A549 (cell line): ENCODE data around the gene ASH1L. TPM values are rescaled to one million over a fixed set of nuclear protein-coding genes. Genes with fewer than 3 reads are reported as not detected.

Experiments
- ATAC-seq, 2 experiments: fragments of 200-7000 bp in 1 of 2; fragments of >200 bp in 1 of 2; cut with Nextera tagmentation in 1 of 2; cut with Tn5 transposase in 1 of 2; 3 replicates each; pipeline versions ENCODE4 v1.8.0 to v1.9.1; 2018 to 2020; ENCODE audit warnings: mild to moderate bottlenecking in 1 of 2, moderate library complexity in 1 of 2
- CTCF ChIA-PET: fragments of 300-600 bp; sonication (Branson Sonifier 250); formaldehyde crosslinking; extraction: SDS; loops from one replicate; lab custom pipeline; 2021; ENCODE audit warnings: antibody characterized with exemption, inconsistent platforms; lab: Yijun Ruan, JAX
- POLR2A ChIA-PET: fragments of 350-600 bp; formaldehyde crosslinking; extraction: SDS; loops from one replicate; lab custom pipeline; 2021; ENCODE audit warnings: antibody characterized with exemption, inconsistent platforms; lab: Yijun Ruan, JAX
- DNase-seq, 2 experiments: peaks; one replicate each; pipeline versions ENCODE4 v3.0.0 to v3.0.0-alpha.2; 2011 to 2016; ENCODE audit warnings: low read depth in 1 of 2, low spot score in 1 of 2
- FAIRE-seq: peaks from 2 replicates; lab custom pipeline; 2011; peaks lifted over from hg19 to GRCh38; lab: Jason Lieb, UNC
- H3K27ac ChIP-seq, 2 experiments: fragments of >200 bp; sonication (Bioruptor Twin); formaldehyde crosslinking; 3 replicates each; pipeline ENCODE4 v1.5.1; 2016 to 2017
- H3K4me1 ChIP-seq: fragments of >200 bp; sonication (Bioruptor Twin); formaldehyde crosslinking; 3 replicates; pipeline ENCODE4 v1.6.1; 2016
- H3K4me2 ChIP-seq: fragments of >200 bp; sonication (Bioruptor Twin); formaldehyde crosslinking; 3 replicates; pipeline ENCODE4 v1.6.1; 2016
- H3K4me3 ChIP-seq: fragments of >200 bp; sonication (Bioruptor Twin); formaldehyde crosslinking; 3 replicates; pipeline ENCODE4 v1.5.1; 2016
- H3K9me3 ChIP-seq: fragments of >200 bp; sonication (Bioruptor Twin); formaldehyde crosslinking; 3 replicates; pipeline ENCODE4 v1.6.1; 2016
- BHLHE40 ChIP-seq: IDR thresholded peaks from 2 replicates; pipeline ENCODE4 v1.6.1; 2012; ENCODE audit warnings: low read depth, low read length, inconsistent platforms
- CBX2 ChIP-seq: fragments of 200-600 bp; sonication (generic); IDR thresholded peaks from 2 replicates; pipeline ENCODE4 v1.6.1; 2016; ENCODE audit warnings: low read depth, mild to moderate bottlenecking, borderline replicate concordance
- CEBPB ChIP-seq, 2 experiments: fragments of >200 bp in 1 of 2; sonication (Bioruptor Twin) in 1 of 2; formaldehyde crosslinking in 1 of 2; IDR thresholded peaks; 2 replicates each; pipeline ENCODE4 v1.6.1; 2012 to 2016
- CHD4 ChIP-seq: fragments of 200-600 bp; sonication (generic); IDR thresholded peaks from 2 replicates; pipeline ENCODE4 v1.6.1; 2016; ENCODE audit warnings: antibody characterized with exemption, mild to moderate bottlenecking, borderline replicate concordance
- ESRRA ChIP-seq: fragments of 150-350 bp; IDR thresholded peaks from 2 replicates; pipeline ENCODE4 v1.6.1; 2014; ENCODE audit warnings: mild to moderate bottlenecking, low read length, borderline replicate concordance
- FOSL2 ChIP-seq, 2 experiments: fragments of 450-650 bp in 1 of 2; fragments of >200 bp in 1 of 2; sonication (Bioruptor Twin) in 1 of 2; formaldehyde crosslinking; IDR thresholded peaks; 2 replicates each; pipeline versions ENCODE4 v1.5.0 to v1.6.1; 2016 to 2020; ENCODE audit warnings: mild to moderate bottlenecking in 1 of 2, moderate library complexity in 1 of 2
- FOXS1 ChIP-seq: fragments of 250-450 bp; sonication (Bioruptor Pico); IDR thresholded peaks from 2 replicates; pipeline ENCODE4 v1.5.0; 2020; ENCODE audit warnings: mild to moderate bottlenecking, moderate library complexity
- HDAC2 ChIP-seq: fragments of 200-600 bp; sonication (generic); IDR thresholded peaks from 2 replicates; pipeline ENCODE4 v1.6.1; 2016
- HEYL ChIP-seq: fragments of 250-450 bp; sonication (Bioruptor Pico); IDR thresholded peaks from 2 replicates; pipeline ENCODE4 v1.8.0; 2021; ENCODE audit warnings: mild to moderate bottlenecking, moderate library complexity
- JUNB ChIP-seq: fragments of >200 bp; sonication (Bioruptor Twin); formaldehyde crosslinking; IDR thresholded peaks from 2 replicates; pipeline ENCODE4 v1.6.1; 2016
- KDM1A ChIP-seq: fragments of 200-600 bp; sonication (generic); IDR thresholded peaks from 2 replicates; pipeline ENCODE4 v1.6.1; 2016; ENCODE audit warnings: low read depth, mild to moderate bottlenecking
- KDM5A ChIP-seq: fragments of 200-600 bp; sonication (generic); IDR thresholded peaks from 2 replicates; pipeline ENCODE4 v1.6.1; 2016; ENCODE audit warnings: antibody characterized with exemption, mild to moderate bottlenecking
- MAFK ChIP-seq: fragments of 450-650 bp; IDR thresholded peaks from 2 replicates; pipeline ENCODE4 v1.6.1; 2014; ENCODE audit not compliant: partially characterized antibody
- PBX3 ChIP-seq: IDR thresholded peaks from 2 replicates; pipeline ENCODE4 v1.6.1; 2012
- POLR2AphosphoS2 ChIP-seq: conservative IDR thresholded peaks from 2 replicates; pipeline ENCODE4 v1.6.1; 2012; ENCODE audit warnings: low read length, improper control_type of control experiment, inconsistent platforms
- RARB ChIP-seq: fragments of 250-450 bp; sonication (Bioruptor Pico); IDR thresholded peaks from 2 replicates; pipeline ENCODE4 v1.8.0; 2021; ENCODE audit warnings: mild to moderate bottlenecking, moderate library complexity
- RCOR1 ChIP-seq: fragments of 150-350 bp; IDR thresholded peaks from 2 replicates; pipeline ENCODE4 v1.6.1; 2014; ENCODE audit warnings: antibody characterized with exemption, low read length, low read depth
- RNF2 ChIP-seq: fragments of 200-600 bp; sonication (generic); IDR thresholded peaks from 2 replicates; pipeline ENCODE4 v1.6.1; 2016; ENCODE audit warnings: low read depth, mild to moderate bottlenecking, antibody characterized with exemption, moderate library complexity, borderline replicate concordance
- TFCP2L1 ChIP-seq: fragments of 250-450 bp; sonication (Bioruptor Pico); IDR thresholded peaks from 2 replicates; pipeline ENCODE4 v1.5.0; 2021; ENCODE audit warnings: mild to moderate bottlenecking
- ZFP36 ChIP-seq: fragments of 450-650 bp; IDR thresholded peaks from 2 replicates; pipeline ENCODE4 v1.6.1; 2014; ENCODE audit warnings: borderline replicate concordance; ENCODE audit not compliant: partially characterized antibody
- WGBS: methylation state at CpG from one replicate; pipeline ENCODE4 v1.1.6; 2017; ENCODE audit errors: missing lambda C conversion rate; 5-methylcytosine and 5-hydroxymethylcytosine counted together
- polyA plus RNA-seq, 4 experiments: library from polyadenylated mRNA; depleted of rRNA in 3 of 4; stranded (reverse); fragments of >200 nt; fragmentation: RNase III in 1 of 4; extraction: RNeasy Plus Mini Kit Qiagen cat#74134 plus additional on column Dnase treatment in 1 of 4; gene quantifications; 2 replicates in 3 of 4; 3 replicates in 1 of 4; pipeline ENCODE4 v1.2.3, GENCODE V29; 2011 to 2017
- TF ChIP-seq, protein P1 (sequence below): fragments of >200 bp; sonication (Bioruptor Twin); formaldehyde crosslinking; IDR thresholded peaks from 3 replicates; pipeline ENCODE4 v1.6.1; 2016
- TF ChIP-seq, protein P2 (sequence below): fragments of 450-650 bp; IDR thresholded peaks from 2 replicates; pipeline ENCODE4 v1.6.1; 2014; ENCODE audit warnings: antibody characterized with exemption

ASH1L gene
- polyA plus RNA-seq, 2 of the 4 experiments (the other 2 are of a cell fraction), result 10.0 to 32.8 TPM

GRCh38 chr1:155307247-155307740 lies 255.3 kb downstream of the ASH1L start (continued):
- TF ChIP-seq, protein P1, sequence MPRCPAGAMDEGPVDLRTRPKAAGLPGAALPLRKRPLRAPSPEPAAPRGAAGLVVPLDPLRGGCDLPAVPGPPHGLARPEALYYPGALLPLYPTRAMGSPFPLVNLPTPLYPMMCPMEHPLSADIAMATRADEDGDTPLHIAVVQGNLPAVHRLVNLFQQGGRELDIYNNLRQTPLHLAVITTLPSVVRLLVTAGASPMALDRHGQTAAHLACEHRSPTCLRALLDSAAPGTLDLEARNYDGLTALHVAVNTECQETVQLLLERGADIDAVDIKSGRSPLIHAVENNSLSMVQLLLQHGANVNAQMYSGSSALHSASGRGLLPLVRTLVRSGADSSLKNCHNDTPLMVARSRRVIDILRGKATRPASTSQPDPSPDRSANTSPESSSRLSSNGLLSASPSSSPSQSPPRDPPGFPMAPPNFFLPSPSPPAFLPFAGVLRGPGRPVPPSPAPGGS, result no peak
- no peak for TF ChIP-seq FOSL2 (IDR thresholded peaks at IDR 0.05)
- TF ChIP-seq FOSL2 (CRISPR knock-in tag; IDR thresholded peaks at IDR 0.05), result no peak
- peak; percentile 39; the same call in 1 of the 2 replicates for TF ChIP-seq HEYL (CRISPR knock-in tag)
- TF ChIP-seq JUNB, result no peak
- no peak for TF ChIP-seq FOXS1 (CRISPR knock-in tag)
- TF ChIP-seq, protein P2, sequence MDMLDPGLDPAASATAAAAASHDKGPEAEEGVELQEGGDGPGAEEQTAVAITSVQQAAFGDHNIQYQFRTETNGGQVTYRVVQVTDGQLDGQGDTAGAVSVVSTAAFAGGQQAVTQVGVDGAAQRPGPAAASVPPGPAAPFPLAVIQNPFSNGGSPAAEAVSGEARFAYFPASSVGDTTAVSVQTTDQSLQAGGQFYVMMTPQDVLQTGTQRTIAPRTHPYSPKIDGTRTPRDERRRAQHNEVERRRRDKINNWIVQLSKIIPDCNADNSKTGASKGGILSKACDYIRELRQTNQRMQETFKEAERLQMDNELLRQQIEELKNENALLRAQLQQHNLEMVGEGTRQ, result no peak

GRCh38 chr1:155305881-155306391 lies 256.7 kb downstream of the ASH1L start:
- Histone ChIP-seq H3K27ac (peak overlapping the region in 1 of 2 experiments; percentile 32; a peak in 2 of 6 replicates), H3K9me3 (no peaks in the 10 kb centered on the region), H3K4me1 (peaks cover 27% of the 10 kb centered on the region), H3K4me3 (no peak overlapping the region), H3K4me2 (no peak overlapping the region)
- TF ChIP-seq HDAC2 (no peak), TFCP2L1 (no peak), KDM1A (no peak), POLR2AphosphoS2 (no peak), KDM5A (no peak), RCOR1 (no peak), RARB (CRISPR knock-in tag) (no peak), ESRRA (no peak), CHD4 (no peak), CEBPB (IDR thresholded peaks at IDR 0.05) (no peak), MAFK (no peak), RNF2 (no peak), PBX3 (no peak), BHLHE40 (no peak), ZFP36 (no peak), CBX2 (no peak), JUNB (no peak)
- TF ChIP-seq, protein P2, result no peak
- FAIRE-seq (no peak), DNase-seq (no peak), ATAC-seq (no peak)
- WGBS, result 74% methylated on average over 6 of the region's 7 CpGs
- ChIA-PET CTCF (interaction anchor here (0.6 to 7.1 kb wide), 6 partner anchors 11 to 56 kb away, joined by 3 to 54 read pairs (median 14); no protein-coding TSS in a partner anchor), POLR2A (no interaction called here)
